ENCODE results near the gene TMEM154.

Gene TMEM154, protein sequence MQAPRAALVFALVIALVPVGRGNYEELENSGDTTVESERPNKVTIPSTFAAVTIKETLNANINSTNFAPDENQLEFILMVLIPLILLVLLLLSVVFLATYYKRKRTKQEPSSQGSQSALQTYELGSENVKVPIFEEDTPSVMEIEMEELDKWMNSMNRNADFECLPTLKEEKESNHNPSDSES

DNA sequence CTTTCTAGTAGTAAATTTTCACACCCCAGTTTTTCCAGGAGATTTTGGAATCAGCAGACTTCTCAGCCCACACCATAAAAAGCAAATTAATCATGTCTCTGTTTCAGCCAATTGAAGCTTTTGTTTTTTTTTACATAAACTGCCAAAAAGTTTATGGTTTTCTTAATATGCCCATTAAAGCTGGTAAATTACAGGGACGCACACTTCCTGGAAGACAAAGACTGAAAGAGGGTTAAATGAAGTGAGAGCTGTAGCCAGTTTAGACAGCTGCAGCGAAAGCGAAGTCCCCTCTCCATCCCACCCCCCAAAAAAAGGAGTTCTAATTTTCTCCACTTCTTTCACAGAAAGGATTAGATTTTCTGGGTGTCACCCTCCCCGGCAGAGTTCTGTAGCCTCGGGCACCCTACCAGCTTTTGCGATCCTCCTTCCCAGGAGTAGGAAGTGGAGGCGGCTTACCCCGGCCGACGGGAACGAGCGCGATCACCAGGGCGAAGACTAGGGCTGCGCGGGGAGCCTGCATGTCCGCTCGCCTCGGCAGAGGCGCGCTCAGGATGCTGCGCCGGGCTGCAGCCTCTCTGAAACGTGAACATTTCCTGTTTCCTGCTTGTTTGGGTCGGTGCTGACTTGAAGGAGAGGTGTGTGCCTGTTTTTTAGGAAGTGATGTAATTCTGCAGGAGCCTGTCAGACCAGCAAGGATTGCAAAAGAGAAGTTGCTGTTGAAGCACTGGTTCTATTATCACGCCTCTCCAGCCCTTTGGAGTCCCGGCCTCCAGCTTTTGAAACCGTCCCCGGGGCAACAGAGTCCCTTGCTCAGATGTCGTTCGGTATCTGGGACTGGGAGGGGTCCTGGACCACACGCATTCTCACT lies at the start of gene TMEM154:
Gene TMEM154, minus strand, starts transcription at position 584 of the 868 bp plus-strand sequence. Its CDS starts 64 bp downstream, at position 520.
- Mint-ChIP-seq H3K27me3 (no peaks in the 10 kb centered on the region), H3K4me1 (peaks cover 55 to 87% of the 10 kb centered on the region in 2 donors), H3K9me3 (no peaks in the 10 kb centered on the region), H3K4me3 (peak within 1 kb of the TSS; percentile 89 to 98), H3K36me3 (peaks cover 7 to 12% of the 10 kb centered on the region in 2 donors), H3K27ac (peak within 1 kb of the TSS; percentile 93)
- DNase-seq (peak; percentile 73), ATAC-seq (replicated peaks) (peak; percentile 63 to 66)

DNA sequence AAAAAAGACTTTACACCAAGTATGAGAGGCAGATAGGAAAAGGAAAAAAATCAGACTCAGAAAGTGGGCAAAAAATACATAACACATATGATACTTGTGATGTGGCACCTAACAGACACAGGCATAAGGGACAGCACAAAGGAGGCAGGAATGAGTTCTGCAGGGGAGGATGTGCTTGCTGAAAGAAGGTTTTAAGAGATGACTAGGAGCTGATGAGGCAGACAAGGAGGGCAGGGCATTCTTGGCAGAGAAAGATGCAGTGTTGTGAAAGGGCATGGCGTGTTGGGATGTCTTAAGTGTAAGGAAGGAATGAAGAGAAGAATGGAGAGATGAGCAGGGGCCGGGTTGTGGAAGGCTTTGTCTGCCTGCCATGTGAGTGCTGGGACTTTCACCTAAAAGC lies 49.7 kb upstream of the TMEM154 start:
- Mint-ChIP-seq H3K4me1 (peaks cover 14 to 17% of the 10 kb centered on the region in 2 donors), H3K27me3 (peaks cover 0 to 5% of the 10 kb centered on the region in 2 donors), H3K36me3 (no peaks in the 10 kb centered on the region), H3K9me3 (no peaks in the 10 kb centered on the region), H3K4me3 (no peak overlapping the region), H3K27ac (no peak overlapping the region)
- no peak for ATAC-seq (replicated peaks)
- no peak for DNase-seq

DNA sequence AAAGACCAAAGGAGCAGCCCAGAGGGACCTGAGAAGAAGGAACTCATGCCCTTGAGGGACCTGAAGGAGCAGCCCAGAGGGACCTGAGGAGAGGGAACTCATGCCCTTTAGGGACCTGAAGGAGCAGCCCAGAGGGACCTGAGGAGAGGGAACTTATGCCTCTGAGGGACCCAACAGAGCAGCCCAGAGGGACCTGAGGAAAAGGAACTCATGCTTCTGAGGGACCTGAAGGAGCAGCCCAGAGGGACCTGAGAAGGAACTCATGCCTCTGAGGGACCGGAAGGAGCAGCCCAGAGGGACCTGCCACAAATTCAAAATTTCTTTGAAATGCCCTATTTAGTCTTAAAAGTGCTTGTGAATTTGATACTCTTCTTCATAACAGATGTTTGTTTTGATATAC lies 48.5 kb upstream of the TMEM154 start:
- DNase-seq (no peak), ATAC-seq (replicated peaks) (peak; percentile 36 to 38)
- H3K9me3 Mint-ChIP-seq: no peaks in the 10 kb centered on the region
- H3K4me3 Mint-ChIP-seq: no peak overlapping the region
- no peaks in the 10 kb centered on the region for H3K36me3 Mint-ChIP-seq
- H3K4me1 Mint-ChIP-seq: peaks cover 6 to 10% of the 10 kb centered on the region in 2 donors
- peaks cover under 1 to 6% of the 10 kb centered on the region in 2 donors for H3K27me3 Mint-ChIP-seq
- H3K27ac Mint-ChIP-seq: no peak overlapping the region

DNA sequence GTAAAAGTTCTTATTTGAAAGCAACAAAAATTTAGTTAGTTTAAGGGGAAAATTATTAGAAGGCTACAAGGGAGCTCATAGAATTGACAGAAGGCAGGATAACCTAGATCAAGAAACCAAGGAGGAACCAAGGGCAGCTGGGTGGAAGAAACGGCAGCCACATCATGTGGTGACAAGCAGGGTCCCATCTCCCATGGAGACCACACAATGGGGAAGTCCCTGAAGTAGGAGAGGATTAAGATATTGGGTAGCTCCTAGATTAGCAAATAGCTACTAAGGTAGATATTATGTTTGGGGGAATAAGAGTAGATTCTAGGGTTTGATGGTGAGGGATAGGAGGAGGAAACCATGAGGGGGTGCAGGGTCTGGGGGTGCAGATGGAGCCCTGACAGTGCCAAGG lies 48.0 kb upstream of the TMEM154 start:
- Mint-ChIP-seq H3K9me3 (no peaks in the 10 kb centered on the region), H3K27me3 (peaks cover 6 to 9% of the 10 kb centered on the region in 2 donors), H3K4me3 (no peak overlapping the region), H3K36me3 (no peaks in the 10 kb centered on the region), H3K27ac (no peak overlapping the region), H3K4me1 (peaks cover 6 to 10% of the 10 kb centered on the region in 2 donors)
- DNase-seq (no peak), ATAC-seq (replicated peaks) (peak in 1 of 2 donors; percentile 27)

DNA sequence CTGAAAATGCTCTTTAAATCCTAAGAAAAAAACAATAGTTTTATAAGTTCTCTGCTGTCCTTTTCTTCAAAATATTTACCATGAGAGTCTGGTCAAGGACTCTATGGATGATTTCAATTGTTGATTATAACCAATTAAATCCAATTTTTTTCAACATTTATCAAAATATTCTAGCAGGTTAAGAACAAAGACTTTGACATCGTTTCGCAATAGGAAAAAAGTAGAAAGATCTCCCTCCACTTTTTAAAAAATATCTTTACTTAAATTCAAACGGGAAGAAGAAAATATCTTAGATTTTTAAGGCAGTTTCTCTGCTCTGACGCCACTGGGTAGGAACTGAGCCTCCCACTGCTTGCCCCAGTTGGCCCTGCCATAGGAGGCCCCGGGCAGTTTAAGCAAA lies 44.7 kb upstream of the TMEM154 start:
- Mint-ChIP-seq H3K4me1 (peaks cover 6 to 10% of the 10 kb centered on the region in 2 donors), H3K27ac (no peak overlapping the region), H3K4me3 (no peak overlapping the region), H3K27me3 (peaks cover 6 to 9% of the 10 kb centered on the region in 2 donors), H3K36me3 (no peaks in the 10 kb centered on the region), H3K9me3 (no peaks in the 10 kb centered on the region)
- ATAC-seq (replicated peaks) (no peak), DNase-seq (no peak)

DNA sequence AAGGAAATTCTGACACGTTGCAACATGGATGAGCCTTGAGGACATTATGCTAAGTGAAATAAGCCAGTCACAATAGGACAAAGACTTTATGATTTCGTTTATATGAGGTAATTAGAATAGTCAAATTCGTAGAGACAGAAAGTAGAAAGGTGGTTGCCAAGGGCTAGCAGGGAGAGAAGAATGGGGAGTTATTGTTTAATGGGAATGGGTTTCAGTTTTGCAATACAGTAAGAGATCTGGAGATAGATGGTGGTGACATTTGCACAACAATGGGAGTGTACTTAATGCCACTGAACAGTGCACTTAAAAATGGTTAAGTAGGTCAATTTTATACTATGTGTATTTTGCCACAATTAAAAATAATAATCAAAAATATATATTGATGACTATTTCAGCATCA lies 43.4 kb upstream of the TMEM154 start:
- H3K9me3 Mint-ChIP-seq: no peaks in the 10 kb centered on the region
- ATAC-seq (replicated peaks): no peak
- no peak for DNase-seq
- H3K27ac Mint-ChIP-seq: no peak overlapping the region
- H3K36me3 Mint-ChIP-seq: no peaks in the 10 kb centered on the region
- no peak overlapping the region for H3K4me3 Mint-ChIP-seq
- H3K27me3 Mint-ChIP-seq: peaks cover 6 to 9% of the 10 kb centered on the region in 2 donors
- H3K4me1 Mint-ChIP-seq: peaks cover 9 to 12% of the 10 kb centered on the region in 2 donors

DNA sequence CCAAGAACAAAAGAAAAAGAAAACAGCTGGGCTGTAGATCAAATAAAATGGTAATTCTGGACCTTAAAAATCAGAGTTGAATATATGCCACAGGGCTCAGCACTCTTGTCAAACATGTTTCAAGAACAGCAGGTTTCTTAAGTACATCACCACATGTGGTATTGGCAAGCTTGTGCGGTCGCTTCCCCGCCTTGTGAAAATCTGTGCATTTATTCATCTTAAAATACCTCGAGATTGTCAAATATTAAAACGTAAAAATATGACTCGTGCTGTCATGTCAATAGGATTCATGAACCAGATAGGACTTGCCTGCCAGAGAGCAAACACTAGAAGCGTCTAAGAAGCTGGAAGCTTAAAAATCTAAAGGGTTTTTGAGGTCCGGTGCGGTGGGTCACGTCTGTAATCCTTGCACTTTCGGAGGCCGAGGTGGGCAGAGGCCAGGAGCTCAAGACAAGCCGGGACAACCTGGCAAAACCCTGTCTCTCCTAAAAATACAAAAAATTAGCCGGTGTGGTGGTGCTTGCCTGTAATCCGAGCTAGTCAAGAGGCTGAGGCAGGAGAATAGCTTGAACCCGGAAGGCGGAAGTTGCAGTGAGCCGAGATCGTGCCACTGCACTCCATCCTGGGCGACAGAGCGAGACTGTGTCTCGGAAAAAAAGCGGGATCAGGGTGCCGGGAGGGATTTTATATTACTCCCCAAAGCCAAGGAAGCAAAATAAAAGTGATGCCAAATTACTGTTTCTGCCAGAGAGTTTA lies 40.2 kb upstream of the TMEM154 start:
- Mint-ChIP-seq H3K4me3 (no peak overlapping the region), H3K36me3 (peaks cover 4 to 5% of the 10 kb centered on the region in 2 donors), H3K27me3 (peaks cover 4 to 6% of the 10 kb centered on the region in 2 donors), H3K27ac (no peak overlapping the region), H3K9me3 (peaks cover 5% of the 10 kb centered on the region in 2 donors), H3K4me1 (peaks cover 4 to 7% of the 10 kb centered on the region in 2 donors)
- ATAC-seq (replicated peaks) (no peak), DNase-seq (no peak)

DNA sequence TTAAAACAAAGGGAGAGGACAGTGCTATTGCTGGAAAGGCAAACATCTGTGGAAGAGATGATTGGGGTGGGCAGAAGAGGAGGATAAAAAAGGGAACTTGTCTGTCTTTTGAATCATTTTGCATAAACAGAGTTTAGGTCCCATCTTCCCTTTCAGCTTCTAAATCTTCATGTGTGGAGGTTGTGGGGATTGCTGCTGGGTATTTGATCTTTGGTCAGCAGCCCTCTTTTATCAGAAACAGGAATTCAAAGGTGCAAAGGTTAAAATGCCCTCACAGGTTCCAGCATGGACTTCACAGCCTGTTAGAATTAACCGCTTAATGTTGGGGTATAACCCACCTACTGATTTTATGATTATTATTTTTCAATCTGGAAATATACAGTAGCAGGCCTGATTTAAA lies 39.5 kb upstream of the TMEM154 start:
- DNase-seq: no peak
- Mint-ChIP-seq H3K9me3 (peaks cover 5 to 6% of the 10 kb centered on the region in 2 donors), H3K27me3 (peaks cover 4 to 6% of the 10 kb centered on the region in 2 donors), H3K36me3 (peaks cover 6 to 7% of the 10 kb centered on the region in 2 donors), H3K4me1 (peaks cover 11 to 12% of the 10 kb centered on the region in 2 donors), H3K4me3 (no peak overlapping the region), H3K27ac (peak overlapping the region; percentile 7)
- ATAC-seq (replicated peaks): no peak

DNA sequence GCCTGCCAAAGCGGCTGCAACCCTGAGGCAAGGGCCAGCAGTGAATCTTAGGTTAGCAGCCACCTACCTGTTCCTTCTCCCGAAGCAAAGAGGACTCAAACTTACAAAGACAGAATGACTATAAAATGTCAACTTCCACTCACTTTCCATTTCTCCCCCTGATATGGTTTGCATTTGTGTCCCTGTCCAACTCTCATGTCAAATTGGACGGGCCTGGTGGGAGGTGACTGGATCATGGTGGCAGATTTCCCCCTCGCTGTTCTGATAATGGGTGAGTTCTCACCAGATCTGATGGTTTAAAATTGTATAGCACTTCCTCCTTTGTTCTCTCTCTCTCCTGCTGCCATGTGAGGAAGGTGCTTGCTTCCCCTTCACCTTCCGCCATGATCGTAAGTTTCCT lies 35.3 kb upstream of the TMEM154 start:
- Mint-ChIP-seq H3K27ac (no peak overlapping the region), H3K4me1 (peaks cover 19 to 23% of the 10 kb centered on the region in 2 donors), H3K9me3 (peaks cover 5 to 11% of the 10 kb centered on the region in 2 donors), H3K36me3 (peaks cover 6 to 11% of the 10 kb centered on the region in 2 donors), H3K27me3 (no peaks in the 10 kb centered on the region), H3K4me3 (no peak overlapping the region)
- ATAC-seq (replicated peaks) (no peak), DNase-seq (no peak)

DNA sequence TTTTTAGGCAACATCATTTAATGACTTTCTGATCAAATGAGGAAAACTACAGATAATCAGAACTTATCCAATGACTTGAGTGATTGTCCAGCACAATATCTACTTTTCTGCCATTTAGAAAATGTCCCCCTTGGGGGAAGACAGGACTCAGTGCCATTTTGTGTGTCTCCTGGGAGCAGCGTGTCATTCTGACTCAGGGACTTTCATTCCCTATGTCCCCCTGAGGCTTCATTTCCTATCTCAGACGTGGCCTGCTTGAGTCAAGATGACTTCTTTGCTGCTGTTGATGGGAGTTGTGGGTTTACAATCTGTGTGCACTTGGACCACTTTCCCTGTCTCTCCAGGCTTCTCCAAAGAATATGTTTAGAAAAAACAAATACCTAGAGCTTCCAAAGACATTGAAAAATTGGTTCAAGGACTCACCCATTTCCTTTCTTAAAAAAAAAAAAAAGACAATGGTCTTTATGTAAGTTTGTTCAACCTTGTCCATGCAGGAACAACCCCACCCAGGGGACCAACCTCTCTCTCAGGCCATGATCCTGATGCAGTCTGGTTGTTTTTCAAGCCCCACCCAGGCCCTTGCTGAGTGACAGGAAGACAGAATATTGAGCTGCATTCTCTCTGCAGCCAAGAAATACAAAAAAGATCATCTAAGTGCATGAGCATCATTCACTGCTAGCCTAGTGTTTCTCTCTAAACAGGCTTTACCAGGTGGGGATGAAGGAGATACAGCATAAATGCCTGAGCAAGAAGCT lies 34.3 kb upstream of the TMEM154 start:
- no peak overlapping the region for H3K4me3 Mint-ChIP-seq
- H3K27me3 Mint-ChIP-seq: no peaks in the 10 kb centered on the region
- peak; percentile 56 to 67 for ATAC-seq (replicated peaks)
- H3K4me1 Mint-ChIP-seq: peaks cover 17 to 23% of the 10 kb centered on the region in 2 donors
- peaks cover 6 to 11% of the 10 kb centered on the region in 2 donors for H3K36me3 Mint-ChIP-seq
- DNase-seq: peak; percentile 12
- peaks cover 5 to 11% of the 10 kb centered on the region in 2 donors for H3K9me3 Mint-ChIP-seq
- no peak overlapping the region for H3K27ac Mint-ChIP-seq

DNA sequence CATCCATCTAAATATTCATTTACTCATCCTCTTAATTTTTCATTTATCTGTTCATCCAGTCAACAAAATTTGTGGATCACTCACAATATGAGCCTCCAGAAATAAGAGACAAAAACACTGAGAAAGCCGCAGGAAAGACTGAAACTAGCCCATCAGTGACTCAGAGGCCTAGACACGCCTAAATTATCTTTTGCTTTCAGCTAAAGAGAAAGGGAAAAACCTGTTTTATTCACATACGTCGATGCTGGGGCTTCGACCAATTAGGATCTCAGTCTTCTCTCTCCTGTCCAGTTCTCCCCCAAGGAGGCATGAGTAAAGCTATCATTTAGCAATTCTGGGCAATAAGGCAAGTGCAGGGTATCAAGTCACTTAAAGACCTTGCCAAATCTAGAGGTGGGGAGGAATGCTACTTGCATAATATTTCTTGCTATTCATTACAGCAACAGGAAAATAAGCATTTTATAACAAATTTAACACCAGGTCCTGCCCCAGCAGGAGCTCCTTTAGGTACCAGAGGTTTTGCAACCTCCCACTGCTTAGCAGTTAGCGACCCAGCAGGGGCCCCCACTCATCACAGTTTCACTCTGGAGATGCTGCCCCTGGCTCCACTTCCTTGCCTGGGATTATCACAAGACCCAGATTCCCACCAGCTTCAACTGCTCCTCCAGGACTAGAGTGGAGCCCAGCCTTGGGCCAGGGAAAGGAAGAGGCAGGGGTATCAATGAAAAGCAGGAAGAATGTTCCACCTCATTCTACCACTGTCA lies 30.1 kb upstream of the TMEM154 start:
- Mint-ChIP-seq H3K27me3 (peaks cover 0 to 5% of the 10 kb centered on the region in 2 donors), H3K9me3 (peaks cover 7 to 15% of the 10 kb centered on the region in 2 donors), H3K27ac (no peak overlapping the region), H3K36me3 (peaks cover 5 to 11% of the 10 kb centered on the region in 2 donors), H3K4me1 (peaks cover 22 to 27% of the 10 kb centered on the region in 2 donors), H3K4me3 (no peak overlapping the region)
- ATAC-seq (replicated peaks): peak; percentile 42 to 75
- DNase-seq: no peak

DNA sequence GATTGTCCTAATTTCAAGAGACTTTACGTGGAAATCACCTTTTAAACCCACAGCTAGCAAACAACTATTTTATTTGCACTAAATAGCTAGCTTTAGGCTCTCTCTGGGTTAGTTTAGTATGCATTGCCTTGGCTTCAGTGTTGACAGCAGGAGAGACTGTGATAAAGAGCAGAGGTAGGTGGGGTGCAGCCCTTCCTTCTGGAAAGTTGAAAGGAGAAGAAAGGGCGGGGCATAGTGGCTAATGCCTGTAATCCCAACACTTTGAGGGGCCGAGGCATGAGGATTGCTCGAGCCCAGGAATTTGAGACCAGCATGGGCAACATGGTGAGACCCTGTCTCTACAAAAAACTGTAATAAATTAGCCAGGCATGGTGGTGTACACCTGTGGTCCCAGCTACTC lies 29.0 kb upstream of the TMEM154 start:
- ATAC-seq (replicated peaks) (no peak), DNase-seq (no peak)
- Mint-ChIP-seq H3K27me3 (peaks cover 0 to 5% of the 10 kb centered on the region in 2 donors), H3K4me3 (no peak overlapping the region), H3K36me3 (peaks cover 6 to 13% of the 10 kb centered on the region in 2 donors), H3K27ac (no peak overlapping the region), H3K4me1 (peaks cover 16% of the 10 kb centered on the region in 2 donors), H3K9me3 (peaks cover 10 to 18% of the 10 kb centered on the region in 2 donors)

DNA sequence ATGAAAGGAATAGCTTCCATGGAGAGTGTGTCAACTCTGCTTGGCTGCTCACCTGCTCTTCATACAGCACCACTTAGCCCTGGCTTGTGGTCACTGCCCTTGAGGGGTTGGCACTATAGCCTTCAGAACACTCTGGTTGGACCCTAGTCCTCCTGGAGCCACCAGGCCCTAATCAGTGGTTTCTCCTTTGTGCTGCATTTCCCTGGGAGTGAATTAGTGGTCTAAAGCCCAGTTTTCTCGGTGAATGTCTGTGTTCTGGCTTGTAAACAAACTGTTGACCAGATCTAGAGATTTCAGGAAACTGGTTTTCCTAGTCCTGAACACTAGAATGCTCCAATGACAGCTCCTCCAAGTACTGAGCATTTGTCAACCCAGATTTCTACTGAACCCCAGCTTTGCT lies 28.6 kb upstream of the TMEM154 start:
- Mint-ChIP-seq H3K36me3 (peaks cover 6 to 13% of the 10 kb centered on the region in 2 donors), H3K4me3 (no peak overlapping the region), H3K27me3 (peaks cover 0 to 5% of the 10 kb centered on the region in 2 donors), H3K4me1 (peaks cover 13 to 16% of the 10 kb centered on the region in 2 donors), H3K27ac (no peak overlapping the region), H3K9me3 (peaks cover 11 to 16% of the 10 kb centered on the region in 2 donors)
- DNase-seq: no peak
- ATAC-seq (replicated peaks): no peak
